Measurements from ENCODE around the gene ALAS2. TPM values are rescaled to one million over a fixed set of nuclear protein-coding genes. Genes with fewer than 3 reads are reported as not detected.
"Not testable (repeated sequence)": the region's sequence is repeated elsewhere in the genome, so short reads cannot be mapped to it uniquely, and the experiment has no call there.

The ALAS2 gene
- total RNA-seq, 1 donor from 2014 or later: not detected

DNA sequence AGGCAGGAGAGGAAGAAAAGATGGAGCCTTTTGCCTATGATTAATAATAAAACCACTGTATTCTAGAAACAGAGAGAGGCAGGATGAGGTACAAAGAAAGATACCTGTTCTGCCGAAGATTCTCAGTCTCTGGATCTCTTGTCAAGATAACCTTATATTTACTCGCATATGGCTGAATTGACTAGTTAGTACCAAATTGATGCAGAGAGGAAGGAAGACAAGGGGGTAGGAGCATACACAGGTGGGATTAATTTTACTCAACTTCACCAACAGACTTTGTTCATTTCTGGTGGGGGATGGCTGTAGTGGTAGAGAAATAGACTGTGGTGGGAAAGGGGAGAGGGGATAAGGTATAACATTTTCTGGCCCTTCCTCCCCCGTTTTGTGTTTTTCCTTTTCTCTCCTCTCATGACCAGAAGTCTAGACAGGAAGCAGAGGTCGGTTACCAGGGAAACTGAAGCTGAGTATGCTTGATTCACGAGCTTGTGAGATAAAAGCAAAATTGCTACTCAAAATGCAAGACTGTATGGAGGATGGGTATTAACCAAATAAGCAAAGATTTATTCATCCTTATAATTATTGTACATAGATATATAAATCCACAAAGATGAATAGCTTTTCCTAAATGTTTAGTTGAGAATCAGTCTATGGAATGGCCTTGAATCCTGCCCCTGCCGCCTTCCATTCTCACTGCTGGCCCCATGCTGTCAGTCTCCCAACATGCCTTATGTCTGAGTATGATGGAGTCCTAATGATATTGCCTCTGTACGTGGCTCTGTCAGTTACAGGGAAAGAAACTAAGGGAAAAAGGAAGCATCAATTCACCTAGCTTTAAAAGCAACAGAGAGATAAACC is 26.3 kb upstream of the ALAS2 start:
- H3K27ac Mint-ChIP-seq (ENCODE audit: unreplicated experiment): peak overlapping the region; percentile 91
- peaks cover 3% of the 10 kb centered on the region for H3K36me3 Mint-ChIP-seq (ENCODE audit: low read depth)
- no peak for TF ChIP-seq CTCF (IDR thresholded peaks at IDR 0.05)
- H3K27me3 Mint-ChIP-seq (ENCODE audit: low read depth): no peaks in the 10 kb centered on the region
- H3K4me1 Mint-ChIP-seq (ENCODE audit: low read depth): peaks cover 16% of the 10 kb centered on the region
- peaks cover 21% of the 10 kb centered on the region for H3K9me3 Mint-ChIP-seq (ENCODE audit: low read depth)
- H3K4me3 Mint-ChIP-seq (ENCODE audit: unreplicated experiment): peak overlapping the region; percentile 38
- no peak for DNase-seq (ENCODE audit: low spot score)

DNA sequence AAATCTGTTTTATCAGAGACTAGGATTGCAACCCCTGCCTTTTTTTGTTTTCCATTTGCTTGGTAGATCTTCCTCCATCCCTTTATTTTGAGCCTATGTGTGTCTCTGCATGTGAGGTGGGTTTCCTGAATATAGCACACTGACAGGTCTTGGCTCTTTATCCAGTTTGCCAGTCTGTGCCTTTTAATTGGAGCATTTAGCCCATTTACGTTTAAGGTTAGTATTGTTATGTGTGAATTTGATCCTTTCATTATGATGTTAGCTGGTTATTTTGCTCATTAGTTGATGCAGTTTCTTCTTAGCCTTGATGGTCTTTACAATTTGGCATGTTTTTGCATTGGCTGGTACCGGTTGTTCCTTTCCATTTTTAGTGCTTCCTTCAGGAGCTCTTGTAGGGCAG is 19.8 kb upstream of the ALAS2 start:
- not testable (repeated sequence) for H3K4me1 Mint-ChIP-seq (ENCODE audit: low read depth); DNase-seq (ENCODE audit: low spot score); H3K36me3 Mint-ChIP-seq (ENCODE audit: low read depth); H3K4me3 Mint-ChIP-seq (ENCODE audit: unreplicated experiment); H3K27ac Mint-ChIP-seq (ENCODE audit: unreplicated experiment); H3K27me3 Mint-ChIP-seq (ENCODE audit: low read depth)
- H3K9me3 Mint-ChIP-seq (ENCODE audit: low read depth): peaks cover 44% of the 10 kb centered on the region

GRCh38 chrX:55041514-55041913 is 10.7 kb upstream of the ALAS2 start:
- no peak overlapping the region for H3K4me3 Mint-ChIP-seq (ENCODE audit: unreplicated experiment)
- peaks cover 24% of the 10 kb centered on the region for H3K4me1 Mint-ChIP-seq (ENCODE audit: low read depth)
- no peak for DNase-seq (ENCODE audit: low spot score)
- no peaks in the 10 kb centered on the region for H3K27me3 Mint-ChIP-seq (ENCODE audit: low read depth)
- H3K36me3 Mint-ChIP-seq (ENCODE audit: low read depth): no peaks in the 10 kb centered on the region
- H3K9me3 Mint-ChIP-seq (ENCODE audit: low read depth): peaks cover 20% of the 10 kb centered on the region
- H3K27ac Mint-ChIP-seq (ENCODE audit: unreplicated experiment): no peak overlapping the region
- no peak for TF ChIP-seq CTCF (IDR thresholded peaks at IDR 0.05)

GRCh38 chrX:55039471-55039870 is 8.7 kb upstream of the ALAS2 start:
- no peak for TF ChIP-seq CTCF (IDR thresholded peaks at IDR 0.05)
- Mint-ChIP-seq H3K27me3 (ENCODE audit: low read depth) (no peaks in the 10 kb centered on the region), H3K27ac (ENCODE audit: unreplicated experiment) (no peak overlapping the region), H3K4me1 (ENCODE audit: low read depth) (peaks cover 11% of the 10 kb centered on the region), H3K36me3 (ENCODE audit: low read depth) (no peaks in the 10 kb centered on the region), H3K9me3 (ENCODE audit: low read depth) (peaks cover 21% of the 10 kb centered on the region), H3K4me3 (ENCODE audit: unreplicated experiment) (no peak overlapping the region)
- no peak for DNase-seq (ENCODE audit: low spot score)

GRCh38 chrX:55033429-55033828 is 2.7 kb upstream of the ALAS2 start:
- H3K4me1 Mint-ChIP-seq (ENCODE audit: low read depth): no peaks in the 10 kb centered on the region
- no peak for DNase-seq (ENCODE audit: low spot score)
- H3K27ac Mint-ChIP-seq (ENCODE audit: unreplicated experiment): no peak overlapping the region
- no peak overlapping the region for H3K4me3 Mint-ChIP-seq (ENCODE audit: unreplicated experiment)
- no peaks in the 10 kb centered on the region for H3K27me3 Mint-ChIP-seq (ENCODE audit: low read depth)
- H3K9me3 Mint-ChIP-seq (ENCODE audit: low read depth): peaks cover 7% of the 10 kb centered on the region
- TF ChIP-seq CTCF (IDR thresholded peaks at IDR 0.05): no peak
- H3K36me3 Mint-ChIP-seq (ENCODE audit: low read depth): no peaks in the 10 kb centered on the region

GRCh38 chrX:55029291-55029690 is 1.5 kb downstream of the ALAS2 start:
- H3K9me3 Mint-ChIP-seq (ENCODE audit: low read depth): peaks cover 14% of the 10 kb centered on the region

More at GRCh38 chrX:55029291-55029690, 1.5 kb downstream of the ALAS2 start:
- Mint-ChIP-seq H3K36me3 (ENCODE audit: low read depth) (no peaks in the 10 kb centered on the region), H3K27ac (ENCODE audit: unreplicated experiment) (no peak overlapping the region), H3K4me3 (ENCODE audit: unreplicated experiment) (no peak overlapping the region), H3K4me1 (ENCODE audit: low read depth) (no peaks in the 10 kb centered on the region), H3K27me3 (ENCODE audit: low read depth) (no peaks in the 10 kb centered on the region)
- no peak for DNase-seq (ENCODE audit: low spot score)
- TF ChIP-seq CTCF (IDR thresholded peaks at IDR 0.05): no peak
